Measurements from ENCODE around the gene FANCM.
A peak's percentile ranks its signal among the peaks of the same experiment; 100 is the strongest.

FANCM gene

GRCh38 chr14:45181329-45181728 lies 45.6 kb downstream of the FANCM start:
- no peaks in the 10 kb centered on the region for H3K27me3 ChIP-seq (replicated peaks; ENCODE audit: control insufficient read depth, insufficient read depth, low read length)
- DNase-seq (ENCODE audit: extremely low read depth, insufficient read length) = no peak
- H3K4me3 ChIP-seq (replicated peaks; ENCODE audit: low read depth, low read length) = no peak overlapping the region
- TF ChIP-seq CTCF (IDR thresholded peaks at IDR 0.05; ENCODE audit: insufficient read depth, low read length, poor library complexity, severe bottlenecking) = no peak
- peaks cover 2% of the 10 kb centered on the region; the same call in 1 of the 2 replicates for H3K36me3 ChIP-seq (ENCODE audit: control insufficient read depth, insufficient read depth, low read length)

- TF ChIP-seq CTCF (IDR thresholded peaks at IDR 0.05; ENCODE audit: insufficient read depth, low read length, poor library complexity, severe bottlenecking) = no peak
- no peak for DNase-seq (ENCODE audit: extremely low read depth, insufficient read length)
- H3K4me3 ChIP-seq (replicated peaks; ENCODE audit: low read depth, low read length) = no peak overlapping the region
- peaks cover 2% of the 10 kb centered on the region; the same call in 1 of the 2 replicates for H3K36me3 ChIP-seq (ENCODE audit: control insufficient read depth, insufficient read depth, low read length)
- no peaks in the 10 kb centered on the region for H3K27me3 ChIP-seq (replicated peaks; ENCODE audit: control insufficient read depth, insufficient read depth, low read length)
These were observed 46.1 kb downstream of the FANCM start for GRCh38 chr14:45181806-45182205.

GRCh38 chr14:45185100-45185814 lies 49.5 kb downstream of the FANCM start:
- H3K27me3 ChIP-seq (replicated peaks; ENCODE audit: control insufficient read depth, insufficient read depth, low read length) = no peaks in the 10 kb centered on the region
- peak; percentile 40 for DNase-seq (ENCODE audit: extremely low read depth, insufficient read length)
- H3K4me3 ChIP-seq (replicated peaks; ENCODE audit: low read depth, low read length) = no peak overlapping the region
- peaks cover 2% of the 10 kb centered on the region; the same call in 1 of the 2 replicates for H3K36me3 ChIP-seq (ENCODE audit: control insufficient read depth, insufficient read depth, low read length)
- no peak for TF ChIP-seq CTCF (IDR thresholded peaks at IDR 0.05; ENCODE audit: insufficient read depth, low read length, poor library complexity, severe bottlenecking)

GRCh38 chr14:45194964-45195363 lies 59.2 kb downstream of the FANCM start:
- no peaks in the 10 kb centered on the region for H3K27me3 ChIP-seq (replicated peaks; ENCODE audit: control insufficient read depth, insufficient read depth, low read length)
- H3K4me3 ChIP-seq (replicated peaks; ENCODE audit: low read depth, low read length) = no peak overlapping the region
- no peak for TF ChIP-seq CTCF (IDR thresholded peaks at IDR 0.05; ENCODE audit: insufficient read depth, low read length, poor library complexity, severe bottlenecking)
- DNase-seq (ENCODE audit: extremely low read depth, insufficient read length) = no peak
- no peaks in the 10 kb centered on the region for H3K36me3 ChIP-seq (ENCODE audit: control insufficient read depth, insufficient read depth, low read length)

- TF ChIP-seq CTCF (IDR thresholded peaks at IDR 0.05; ENCODE audit: insufficient read depth, low read length, poor library complexity, severe bottlenecking) = no peak
- Histone ChIP-seq H3K4me3 (replicated peaks; ENCODE audit: low read depth, low read length) (no peak overlapping the region), H3K27me3 (replicated peaks; ENCODE audit: control insufficient read depth, insufficient read depth, low read length) (no peaks in the 10 kb centered on the region), H3K36me3 (ENCODE audit: control insufficient read depth, insufficient read depth, low read length) (no peaks in the 10 kb centered on the region; the same call in none of the 2 replicates)
- DNase-seq (ENCODE audit: extremely low read depth, insufficient read length) = no peak
These were observed 62.8 kb downstream of the FANCM start for GRCh38 chr14:45198551-45198950.
